Measurements from ENCODE around the gene MCM9.
A peak's percentile ranks its signal among the peaks of the same experiment; 100 is the strongest.
"Not testable (repeated sequence)": the region's sequence is repeated elsewhere in the genome, so short reads cannot be mapped to it uniquely, and the experiment has no call there.

The MCM9 gene

DNA sequence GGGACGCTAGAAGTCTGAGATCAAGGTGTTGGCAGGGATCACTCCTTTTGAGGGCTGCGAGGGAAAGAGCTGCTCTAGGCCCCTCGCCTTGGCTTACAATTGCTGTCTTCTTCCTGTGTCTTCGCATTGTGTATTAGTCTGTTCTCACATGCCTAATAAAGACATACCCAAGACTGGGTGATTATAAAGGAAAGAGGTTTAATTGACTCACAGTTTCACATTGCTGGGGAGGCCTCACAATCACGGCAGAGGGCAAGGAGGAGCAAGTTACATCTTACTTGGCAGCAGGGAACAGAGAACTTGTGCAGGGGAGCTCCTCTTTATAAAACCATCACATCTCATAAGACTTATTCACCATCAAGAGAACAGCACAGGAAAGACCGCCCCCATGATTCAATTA, 143.5 kb downstream of the MCM9 start:
- no peak for DNase-seq

DNA sequence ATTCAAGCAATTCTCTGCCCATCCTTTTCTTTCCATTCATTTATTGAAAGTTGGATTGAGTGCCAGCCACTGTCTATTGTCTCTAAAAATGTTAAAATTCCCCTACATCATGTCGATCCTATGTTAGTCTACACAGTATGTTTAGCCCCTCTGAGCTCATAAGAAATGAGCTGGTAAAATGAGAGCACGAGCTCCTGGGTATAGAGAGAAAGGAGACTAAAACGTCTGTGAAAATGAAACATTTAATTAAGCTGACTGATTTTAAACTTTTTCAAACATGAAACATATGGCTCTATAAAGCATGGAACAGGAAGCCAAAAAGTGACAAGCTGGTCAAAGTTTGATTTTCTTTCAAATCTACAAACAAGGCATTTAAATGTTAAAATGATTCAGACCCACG, 145.0 kb downstream of the MCM9 start:
- DNase-seq: no peak

DNA sequence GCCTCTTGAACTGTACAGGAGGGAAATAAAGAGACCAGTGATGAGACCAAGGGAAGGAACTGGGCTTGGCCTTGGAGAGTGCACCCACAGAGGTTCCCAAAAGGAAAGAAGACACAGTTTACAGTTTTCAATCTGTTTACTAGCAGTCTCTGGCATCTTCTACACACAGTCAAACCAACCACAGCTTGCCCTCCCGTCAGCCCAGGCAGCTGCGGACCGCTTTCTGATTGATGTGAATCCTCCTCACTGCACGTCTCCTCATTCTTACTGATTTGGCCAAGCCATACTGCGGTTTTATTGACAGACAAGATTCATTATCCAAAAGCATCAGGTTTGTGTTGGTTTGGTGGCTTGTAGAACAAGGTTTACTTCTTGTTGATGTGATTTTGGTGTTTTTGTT, 145.5 kb downstream of the MCM9 start:
- DNase-seq: no peak

DNA sequence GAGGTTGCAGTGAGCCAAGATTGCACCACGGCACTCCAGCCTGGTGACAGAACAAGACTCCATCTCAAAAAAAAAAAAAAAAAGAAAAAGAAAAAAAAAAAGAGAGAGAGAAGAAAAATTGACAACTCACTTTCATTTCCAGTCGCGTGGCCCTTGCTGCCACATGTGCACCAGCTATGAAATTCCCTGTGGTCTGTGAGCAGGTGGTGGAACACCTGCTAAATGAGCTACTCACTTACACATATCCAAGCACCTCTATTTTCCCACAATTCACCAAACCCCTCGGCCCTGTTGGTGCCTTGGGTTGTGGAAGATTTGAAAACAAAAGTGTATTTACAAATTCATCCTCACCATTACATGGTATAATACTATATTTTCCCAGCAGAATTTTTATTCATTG, 146.3 kb downstream of the MCM9 start:
- DNase-seq: no peak

DNA sequence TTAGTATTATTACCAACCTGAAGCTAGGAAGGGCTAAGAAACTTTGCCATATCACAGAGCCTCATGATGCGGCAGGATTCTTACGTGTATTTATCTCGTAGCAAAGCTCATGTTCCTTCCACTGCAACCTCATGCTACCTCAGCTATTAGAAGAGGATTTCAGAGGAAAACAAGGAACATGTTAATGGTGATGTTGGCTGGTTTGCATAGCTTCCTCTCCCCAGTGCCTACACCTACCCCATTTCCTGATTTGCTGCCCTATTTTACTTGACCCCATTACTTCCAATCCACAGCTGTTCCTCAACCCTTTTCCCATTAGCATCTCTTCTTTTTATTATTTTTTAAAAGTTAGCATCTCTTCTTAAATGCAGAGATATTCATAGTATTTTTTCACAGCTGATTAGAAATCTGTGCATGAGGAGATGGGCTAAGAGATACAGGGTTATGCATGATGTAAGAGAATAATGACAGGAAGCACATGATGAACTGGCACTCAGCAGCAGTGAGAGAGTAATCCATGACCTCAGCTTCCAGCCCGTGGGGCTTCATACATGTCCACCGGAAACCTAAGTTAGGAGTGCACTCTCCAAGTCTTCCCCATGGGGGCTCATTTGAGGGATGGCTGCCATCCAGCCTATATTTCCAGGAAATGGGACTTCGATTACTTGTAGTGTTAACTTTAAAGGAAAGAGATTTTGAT, 147.1 kb downstream of the MCM9 start:
- no peak for DNase-seq

DNA sequence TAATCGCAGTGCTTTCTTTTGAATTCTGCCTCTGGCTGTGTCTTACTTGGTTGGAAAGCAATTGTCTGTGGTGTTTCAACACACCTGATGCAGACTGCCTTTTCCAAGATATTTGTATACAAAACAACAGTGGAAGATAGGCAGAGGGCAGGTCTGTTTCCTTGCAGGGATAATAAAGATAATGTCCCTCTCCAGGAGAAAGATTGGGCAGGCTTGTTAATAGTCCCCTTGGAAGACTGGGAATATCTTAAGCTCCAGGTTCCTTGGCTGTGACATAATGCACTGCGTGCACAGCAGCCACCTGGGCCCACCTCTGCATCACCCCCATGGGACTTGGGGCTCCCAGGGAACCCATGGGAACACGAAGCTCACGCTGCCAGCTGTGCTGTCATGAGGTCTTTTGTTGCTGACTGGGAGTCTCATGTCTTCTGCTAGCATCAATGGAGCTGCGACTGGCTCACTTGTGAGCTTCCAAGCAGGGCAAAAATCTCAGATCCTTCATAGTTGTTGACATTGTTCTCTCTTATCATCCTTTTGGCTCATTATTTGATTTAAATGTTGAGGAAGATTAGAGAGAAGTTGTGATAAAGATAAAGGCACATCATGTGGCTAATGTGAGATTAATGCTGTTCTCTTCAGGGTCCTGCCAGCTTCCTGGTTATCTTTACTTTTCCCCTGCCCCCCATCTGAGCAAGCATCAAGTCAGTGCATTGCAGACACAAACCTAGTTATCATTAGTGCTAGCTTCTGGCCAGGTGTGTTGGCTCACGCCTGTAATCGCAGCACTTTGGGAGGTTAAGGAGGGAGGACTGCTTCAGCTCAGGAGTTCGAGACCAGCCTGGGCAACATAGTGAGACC, 148.1 kb downstream of the MCM9 start:
- DNase-seq: no peak

DNA sequence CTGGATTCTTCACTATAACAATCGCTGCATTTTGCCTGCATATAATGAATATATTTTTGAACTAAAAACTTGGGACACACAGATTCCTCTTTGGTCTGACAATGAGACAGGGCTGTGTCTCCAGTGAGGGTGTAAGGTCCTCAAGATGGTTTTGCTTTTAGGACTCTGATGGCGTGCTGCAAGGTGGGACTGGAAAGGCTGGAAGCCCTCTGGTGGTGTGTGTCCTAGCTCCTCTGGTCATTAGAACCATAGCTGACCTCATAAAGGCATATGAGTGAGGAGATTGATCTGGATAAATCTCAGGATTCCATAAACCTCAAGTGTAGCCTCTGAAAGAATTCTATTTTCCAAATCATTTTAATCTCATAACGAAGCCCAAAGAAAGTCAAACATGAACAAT, 149.4 kb downstream of the MCM9 start:
- DNase-seq: no peak

DNA sequence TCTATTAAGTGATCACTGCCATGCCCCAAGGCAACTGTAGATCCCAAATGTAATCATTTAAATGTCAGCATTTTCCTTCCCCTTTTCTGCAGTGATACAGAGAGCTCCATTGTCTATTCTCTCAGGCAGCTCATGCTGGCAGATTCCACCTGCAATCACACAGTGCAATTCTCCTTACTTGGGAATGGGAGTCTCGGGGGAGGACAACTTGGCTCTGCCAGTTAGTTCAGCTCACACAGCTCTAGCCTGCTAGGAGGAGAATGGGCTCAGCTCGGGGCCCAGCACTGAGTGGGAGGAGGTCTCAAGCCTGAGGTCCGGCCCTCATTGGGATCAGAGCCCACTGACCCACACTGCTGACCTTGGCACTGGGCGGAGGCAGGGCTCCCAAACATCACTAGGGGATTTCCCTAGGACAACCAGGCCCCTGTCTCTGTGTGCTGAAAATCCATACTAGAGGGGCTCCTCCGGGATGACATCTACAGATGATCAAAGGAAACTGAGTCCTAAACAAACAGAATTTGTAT, 150.3 kb downstream of the MCM9 start:
- no peak for DNase-seq

DNA sequence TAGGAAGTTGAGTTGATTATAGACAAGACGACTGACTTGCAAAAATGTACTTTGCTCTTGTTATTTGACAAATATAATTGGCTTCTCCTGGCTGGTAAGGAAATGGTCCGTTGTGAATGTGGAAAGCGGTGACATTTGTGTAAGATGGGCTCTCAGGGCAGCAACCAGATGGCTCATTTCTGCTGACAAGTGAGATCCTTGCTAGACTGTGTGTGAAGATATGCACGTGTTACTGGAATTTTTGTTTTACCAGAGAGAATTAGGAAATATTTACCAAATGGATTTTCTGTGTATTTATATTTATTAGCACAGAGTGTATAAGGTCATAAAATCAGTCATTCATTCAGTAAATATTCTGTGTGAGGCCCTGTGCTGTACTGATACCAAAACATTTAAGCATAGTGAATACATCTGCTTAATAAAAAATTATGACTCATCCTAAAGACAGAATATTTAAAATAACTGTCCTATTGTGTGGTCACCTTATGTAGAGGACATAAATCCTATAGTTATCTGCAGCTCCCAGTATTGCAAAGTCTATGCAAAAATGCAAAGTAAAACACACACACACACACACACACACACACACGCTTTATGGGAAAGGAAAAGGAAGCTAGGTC, 150.9 kb downstream of the MCM9 start:
- DNase-seq: no peak

DNA sequence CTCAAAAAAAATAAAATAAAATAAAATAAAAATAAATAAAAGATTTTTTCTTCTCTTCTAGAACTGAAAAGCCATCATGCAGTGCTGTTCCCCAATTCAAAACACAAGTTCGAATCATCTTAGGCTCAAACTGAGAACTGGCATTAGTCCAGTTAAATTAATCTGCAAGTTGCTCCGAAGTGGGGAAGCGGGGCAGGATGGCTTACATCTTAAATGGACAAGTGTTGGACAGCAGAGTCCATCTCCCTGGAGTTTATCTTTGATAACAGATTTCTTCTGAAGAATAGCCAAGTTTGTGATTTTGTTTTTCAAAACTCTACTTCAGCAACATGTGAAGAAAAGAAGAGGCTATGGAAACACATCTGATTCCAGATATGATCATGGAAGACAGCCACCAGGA, 152.3 kb downstream of the MCM9 start:
- DNase-seq: no peak

DNA sequence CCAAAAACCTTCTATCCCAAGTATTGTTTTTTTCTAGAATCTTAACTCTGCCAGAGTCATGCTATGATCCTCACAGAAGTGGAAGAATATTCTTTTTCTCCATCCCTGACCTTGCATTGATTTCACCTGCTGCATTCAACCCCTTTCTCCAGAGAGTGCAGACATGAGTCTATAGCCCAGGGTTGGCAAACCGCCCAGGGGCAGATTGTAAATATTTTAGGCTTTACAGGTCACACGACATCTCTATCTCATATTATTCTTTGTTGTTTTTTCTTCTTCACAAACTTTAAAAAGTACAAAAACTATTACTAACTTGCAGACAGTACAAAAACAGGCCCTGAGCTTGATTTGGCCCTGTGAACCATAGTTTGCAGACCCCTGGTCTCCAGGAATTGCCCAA, 153.1 kb downstream of the MCM9 start:
- no peak for DNase-seq

DNA sequence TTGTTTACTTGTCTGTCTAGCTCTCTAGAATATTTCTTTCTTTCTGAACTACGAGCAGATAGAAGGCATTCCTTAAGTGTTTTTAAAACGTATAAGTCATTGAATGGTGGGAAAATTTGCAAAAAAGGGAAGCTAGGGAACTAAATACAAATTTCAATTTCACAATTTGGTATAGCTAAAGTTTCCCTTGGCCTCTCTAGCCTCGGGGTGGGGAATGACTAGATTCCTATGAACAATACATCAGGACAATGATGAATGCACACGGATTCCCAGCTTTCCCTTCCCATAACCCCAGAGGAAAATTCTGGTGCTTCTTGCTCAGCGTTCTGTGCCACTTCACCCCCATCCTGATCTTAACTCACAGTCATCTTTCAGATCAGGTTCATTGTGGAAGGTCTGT, 154.3 kb downstream of the MCM9 start:
- no peak for DNase-seq

DNA sequence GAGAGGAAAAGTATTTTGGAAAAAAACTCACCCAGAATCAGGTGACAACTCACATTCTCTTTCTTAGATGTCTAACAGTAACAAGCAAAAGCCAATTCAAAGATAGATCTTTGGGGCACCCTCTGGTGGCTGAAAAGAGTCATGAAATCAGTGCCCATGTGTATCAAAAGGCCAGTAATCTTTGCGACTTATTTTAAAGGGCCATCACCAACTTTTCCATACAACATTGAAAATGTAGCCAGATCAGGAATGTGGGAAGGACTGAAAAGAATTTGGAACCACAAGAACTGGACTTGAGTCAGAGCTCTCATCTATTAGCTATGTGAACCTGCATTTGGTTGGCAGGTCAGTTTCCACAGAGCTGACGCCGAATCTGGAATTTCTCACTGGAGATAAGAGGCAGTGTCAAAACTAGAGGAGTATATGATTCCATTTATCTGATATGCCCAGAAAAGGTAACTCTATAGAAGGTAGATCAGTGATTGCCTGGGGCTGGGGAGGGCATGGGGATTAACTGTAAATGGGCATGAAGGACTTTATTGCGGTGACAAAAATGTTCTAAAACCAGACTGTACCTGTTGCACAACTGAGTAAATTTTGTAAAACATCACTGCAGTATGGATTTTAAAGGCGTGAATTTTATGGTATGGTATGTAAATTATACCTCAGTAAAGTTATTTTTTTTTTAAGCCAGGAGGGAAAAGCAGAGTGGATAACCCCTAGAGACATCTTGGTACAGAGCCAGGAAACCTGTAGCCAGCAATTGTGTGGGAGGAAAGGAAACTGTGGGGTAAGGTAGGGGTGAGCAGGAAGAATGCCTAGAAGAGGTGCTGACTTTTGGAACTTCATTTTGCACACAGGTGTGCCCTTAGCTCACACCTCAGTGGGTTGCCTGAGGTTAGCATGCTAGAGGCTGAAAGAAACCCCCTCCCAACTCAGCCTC, 158.1 kb downstream of the MCM9 start:
- peak; percentile 88 for DNase-seq

DNA sequence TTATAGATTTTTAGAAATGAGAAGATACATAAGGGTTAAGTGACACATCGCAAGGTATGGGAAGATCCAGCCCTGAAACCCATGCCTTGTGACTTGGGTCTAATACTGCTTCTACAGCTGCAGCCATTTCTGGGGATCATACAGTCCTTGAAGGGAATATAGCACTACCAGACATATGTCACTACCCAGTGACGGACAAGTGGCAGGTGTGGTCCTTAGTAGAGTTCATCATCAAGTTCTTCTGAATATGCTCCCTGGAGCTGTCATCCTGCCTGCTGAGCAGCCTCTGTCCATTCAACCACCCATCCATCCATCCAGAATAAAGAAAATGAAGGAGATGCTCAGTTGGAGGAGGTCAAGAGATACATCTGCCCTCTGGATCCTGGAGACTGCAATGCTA, 159.6 kb downstream of the MCM9 start:
- no peak for DNase-seq

DNA sequence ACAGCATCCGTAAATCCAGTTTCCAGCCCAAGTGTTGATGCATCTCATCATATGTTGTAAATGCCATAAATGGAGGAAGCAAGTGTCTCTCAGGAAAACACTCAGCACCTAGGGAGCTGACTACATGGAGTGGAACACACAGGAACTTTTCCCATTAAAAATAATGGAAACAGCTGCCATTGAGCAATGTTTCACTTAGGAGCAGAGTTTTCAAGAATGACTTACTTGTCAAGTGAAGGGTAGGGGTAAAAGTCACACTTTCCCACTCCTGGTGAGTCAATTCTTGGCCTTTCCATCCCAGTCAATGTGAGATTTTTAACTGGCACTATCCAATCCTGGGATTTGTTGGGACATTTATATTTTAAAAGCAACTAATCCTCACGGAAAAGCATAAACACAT, 160.4 kb downstream of the MCM9 start:
- no peak for DNase-seq

DNA sequence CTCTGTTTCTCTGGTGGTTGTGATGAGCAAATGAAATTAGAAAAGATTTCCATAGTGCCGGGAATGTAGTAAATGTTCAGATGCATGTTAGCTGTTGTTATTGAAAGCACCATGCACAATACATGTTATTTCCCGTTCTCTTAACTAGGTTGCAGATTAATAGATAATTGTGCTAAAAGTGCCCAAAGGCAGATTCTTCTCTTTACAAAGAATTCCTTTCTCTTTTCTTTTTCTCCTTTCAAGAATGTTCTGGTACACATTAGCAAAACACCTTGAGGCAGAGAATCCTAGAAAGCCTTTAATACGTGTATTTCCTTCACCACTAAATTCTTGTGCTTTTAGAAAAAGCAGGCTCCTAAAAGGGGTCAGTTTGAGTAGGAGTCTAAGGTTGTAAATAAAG, 162.1 kb downstream of the MCM9 start:
- DNase-seq: no peak

DNA sequence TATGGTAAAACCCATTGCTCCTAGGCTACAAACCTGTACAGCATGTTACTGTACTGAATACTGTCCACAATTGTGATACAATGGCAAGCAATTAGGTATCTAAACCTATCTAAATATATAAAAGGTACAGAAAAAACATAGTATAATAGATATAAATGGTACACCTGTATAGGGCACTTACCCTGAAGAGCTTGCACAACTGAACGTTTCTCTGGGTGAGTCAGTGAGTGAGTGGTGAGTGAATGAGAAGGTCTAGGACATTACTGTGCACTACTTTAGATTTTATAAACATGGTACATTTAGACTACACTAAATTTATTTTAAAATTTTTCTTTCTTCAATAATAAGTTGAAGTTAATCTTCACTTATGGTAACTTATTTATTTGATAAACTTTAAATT, 163.7 kb downstream of the MCM9 start:
- DNase-seq: peak; percentile 41

DNA sequence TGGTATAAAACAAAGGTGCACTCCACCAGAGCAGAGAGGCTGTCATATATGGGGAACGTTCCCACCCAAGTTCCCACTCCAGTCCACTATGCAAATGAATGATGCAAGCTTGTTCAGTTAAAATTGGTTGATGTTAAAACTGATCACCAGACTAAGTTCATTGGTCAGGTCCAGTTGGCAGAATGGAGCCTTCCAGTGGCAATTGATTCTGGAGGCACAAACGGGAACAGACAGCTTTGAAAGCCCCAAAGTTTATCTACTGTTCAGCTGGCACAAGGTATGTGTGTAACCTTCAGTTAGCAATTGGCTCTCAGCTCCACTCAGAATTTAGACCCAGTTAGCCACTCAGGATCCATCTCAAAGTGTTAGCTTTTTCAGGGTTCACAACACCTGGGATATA, 164.1 kb downstream of the MCM9 start:
- no peak for DNase-seq

DNA sequence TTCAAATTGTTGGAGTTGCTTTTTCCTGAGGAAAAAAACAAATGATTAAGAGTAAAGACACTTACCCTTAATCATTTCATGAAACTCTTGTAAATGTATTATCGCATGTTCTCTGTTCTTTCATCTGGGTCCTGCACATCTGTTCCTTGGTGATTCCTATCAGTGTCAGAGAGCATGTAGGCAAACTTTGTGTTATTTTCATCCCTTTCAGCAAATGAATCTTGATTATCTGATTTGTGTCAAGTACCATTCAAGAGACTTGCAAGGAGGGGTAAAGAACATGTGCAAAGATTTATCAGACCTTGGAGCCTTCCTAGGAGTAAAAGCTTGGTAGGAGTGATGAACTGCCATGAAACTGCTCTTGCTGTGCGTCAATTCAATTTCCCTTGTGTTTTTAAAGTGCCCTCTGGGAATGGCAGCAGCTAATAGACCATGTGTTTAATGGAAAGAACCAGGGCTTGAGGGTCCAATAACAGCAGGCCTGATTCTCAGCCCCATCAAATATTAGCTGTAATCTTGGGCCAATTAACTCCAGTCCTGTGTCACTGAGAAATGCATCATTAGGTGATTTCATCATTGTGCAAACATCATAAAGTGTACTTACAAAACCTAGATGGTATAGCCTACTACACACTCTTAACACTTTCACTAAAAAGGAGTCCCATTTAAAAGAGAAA, 164.7 kb downstream of the MCM9 start:
- peak; percentile 34 for DNase-seq

DNA sequence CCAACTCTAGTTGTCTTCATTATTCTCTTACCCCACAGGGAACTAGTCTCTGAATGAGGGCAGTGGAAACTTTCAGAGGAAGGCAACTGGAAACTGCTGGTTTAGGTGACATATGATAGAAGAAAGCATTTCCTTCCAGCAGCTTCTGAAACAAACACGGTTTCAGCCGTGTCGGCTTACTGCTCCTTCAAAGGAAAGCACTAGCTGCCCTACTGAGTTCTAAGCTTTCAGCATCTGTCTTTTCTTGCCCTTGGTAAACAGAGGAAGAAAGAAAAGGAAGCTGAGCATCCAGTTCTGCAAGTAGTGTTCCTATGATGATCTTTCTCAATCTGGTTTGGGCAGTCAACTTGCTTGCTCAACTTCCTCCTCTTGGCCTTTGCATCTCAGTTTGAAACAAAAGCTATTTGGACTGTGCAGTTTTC, 166.0 kb downstream of the MCM9 start:
- DNase-seq: no peak

DNA sequence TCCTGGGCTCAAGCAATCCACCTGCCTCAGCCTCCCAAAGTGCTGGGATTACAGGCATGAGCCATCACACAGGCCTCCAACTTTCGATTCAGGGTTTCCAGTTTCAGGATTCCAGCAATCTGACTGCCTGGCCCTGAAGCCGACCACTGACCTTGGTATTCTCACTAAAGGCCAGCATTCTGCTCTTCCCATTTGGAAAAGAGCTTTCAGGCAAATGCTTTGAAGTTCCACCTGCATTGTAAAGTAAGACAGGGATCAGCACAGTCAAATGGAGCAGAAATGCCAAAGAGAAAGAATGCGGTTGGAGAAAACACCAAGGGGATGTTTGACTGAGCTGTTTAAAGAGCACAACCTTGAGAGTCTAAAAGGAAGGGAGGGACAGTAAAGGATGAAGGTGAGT, 166.5 kb downstream of the MCM9 start:
- no peak for DNase-seq

DNA sequence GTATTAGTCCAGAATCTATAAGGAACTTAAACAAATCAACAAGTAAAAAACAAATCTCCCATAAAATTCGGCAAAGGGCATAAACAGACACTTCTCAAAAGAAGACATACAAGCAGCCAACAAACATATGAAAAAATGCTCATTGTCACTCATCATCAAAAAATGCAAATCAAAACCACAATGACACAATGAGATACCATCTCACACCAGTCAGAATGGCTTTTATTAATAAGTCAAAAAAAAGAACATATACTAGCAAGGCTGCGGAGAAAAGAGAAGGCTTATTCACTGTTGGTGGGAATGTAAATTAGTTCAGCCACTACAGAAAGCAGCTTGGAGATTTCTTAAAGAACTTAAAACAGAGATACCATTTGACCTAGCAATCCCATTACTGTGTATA, 169.6 kb downstream of the MCM9 start:
- DNase-seq: not testable (repeated sequence)

All from NCI-H2029 treated with DMSO at 0.1 percent for 48 hours (cell line).